ENCODE data around the gene ABCA12.

ABCA12 gene

DNA sequence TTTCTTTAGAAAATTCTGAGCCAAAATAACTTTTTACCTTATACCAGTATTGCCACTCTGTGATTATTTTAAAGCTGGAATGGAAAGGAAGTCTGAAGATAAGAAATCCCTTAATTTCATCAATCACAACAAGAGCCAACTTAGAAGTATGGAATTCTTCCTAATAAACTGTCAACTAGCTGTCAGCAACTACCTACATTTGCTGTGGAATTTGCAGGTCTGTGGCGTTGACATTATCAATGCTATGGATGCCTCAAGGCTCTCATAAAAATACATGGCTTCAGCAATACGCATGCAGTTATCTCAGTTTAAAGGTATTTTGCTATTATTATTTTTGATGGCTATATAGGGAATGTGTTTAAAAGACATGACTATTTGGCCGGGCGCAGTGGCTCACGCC lies 108.5 kb downstream of the ABCA12 start:
- DNase-seq = no peak

DNA sequence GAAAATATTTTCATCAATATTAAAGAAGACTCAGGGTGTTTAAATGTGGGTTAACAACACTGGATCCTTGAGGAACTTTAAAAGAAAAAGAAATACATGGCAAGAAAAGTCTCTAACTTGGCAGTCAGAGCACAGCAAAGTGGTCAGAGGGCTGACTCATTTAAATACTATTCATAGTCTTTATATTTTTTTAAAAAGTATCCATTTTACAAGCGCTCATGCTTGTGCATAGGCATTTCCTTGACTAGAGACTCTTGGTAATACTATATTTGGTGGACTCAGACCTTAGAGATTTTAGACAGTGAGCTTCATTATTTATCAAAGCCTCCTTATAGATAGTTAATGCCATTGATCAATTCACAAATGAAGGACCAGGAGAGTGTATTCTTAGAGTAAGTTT lies 110.2 kb downstream of the ABCA12 start:
- no peak for DNase-seq

- no peak for DNase-seq
Measured at GRCh38 chr2:215027779-215028178, 110.6 kb downstream of the ABCA12 start.

DNA sequence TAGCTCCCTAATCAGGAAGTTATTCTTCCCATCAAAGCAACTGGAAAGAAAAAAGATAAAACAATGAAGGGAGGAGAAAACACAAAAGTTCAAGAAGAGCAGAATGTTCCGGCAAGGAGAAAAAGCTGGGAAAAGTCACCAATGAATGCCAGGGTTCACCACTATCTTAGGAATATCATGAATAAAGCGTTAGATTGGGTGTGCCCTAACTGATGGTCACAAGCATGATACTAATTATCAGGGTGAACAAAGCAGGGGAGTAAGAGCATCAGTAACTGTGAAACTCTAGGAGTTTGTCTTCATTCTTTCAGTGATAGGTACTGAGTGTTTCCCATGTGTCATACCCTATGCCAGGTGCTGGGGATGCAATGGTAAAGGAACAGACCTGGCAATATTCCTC lies 115.5 kb downstream of the ABCA12 start:
- no peak for DNase-seq

GRCh38 chr2:215022418-215022817 lies 116.0 kb downstream of the ABCA12 start:
- DNase-seq = no peak

GRCh38 chr2:215020283-215020682 lies 118.1 kb downstream of the ABCA12 start:
- DNase-seq = no peak

- DNase-seq = no peak
Measured at GRCh38 chr2:215019521-215020145, 118.8 kb downstream of the ABCA12 start.

- no peak for DNase-seq
Measured at GRCh38 chr2:215019085-215019484, 119.3 kb downstream of the ABCA12 start.

DNA sequence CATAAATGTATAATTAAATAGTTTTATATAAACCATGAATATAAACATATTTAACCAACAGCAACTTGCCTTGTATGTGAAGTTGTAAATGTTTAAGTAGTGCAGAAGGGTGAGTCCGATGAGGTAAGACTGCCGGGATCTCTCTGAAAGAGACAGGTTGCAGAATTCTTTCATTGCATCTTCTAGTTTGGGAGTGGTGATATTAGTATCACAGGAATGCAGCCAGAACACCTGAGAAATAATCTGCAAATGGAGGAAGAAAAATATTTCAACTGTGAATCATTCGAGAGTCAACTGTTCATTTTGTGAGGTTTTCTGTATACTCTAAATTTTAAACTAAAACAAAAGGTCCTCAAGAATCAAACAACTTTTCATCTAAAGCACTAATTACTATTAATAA lies 123.0 kb downstream of the ABCA12 start:
- DNase-seq = no peak

- no peak for DNase-seq
Measured at GRCh38 chr2:215010390-215010789, 128.0 kb downstream of the ABCA12 start.

DNA sequence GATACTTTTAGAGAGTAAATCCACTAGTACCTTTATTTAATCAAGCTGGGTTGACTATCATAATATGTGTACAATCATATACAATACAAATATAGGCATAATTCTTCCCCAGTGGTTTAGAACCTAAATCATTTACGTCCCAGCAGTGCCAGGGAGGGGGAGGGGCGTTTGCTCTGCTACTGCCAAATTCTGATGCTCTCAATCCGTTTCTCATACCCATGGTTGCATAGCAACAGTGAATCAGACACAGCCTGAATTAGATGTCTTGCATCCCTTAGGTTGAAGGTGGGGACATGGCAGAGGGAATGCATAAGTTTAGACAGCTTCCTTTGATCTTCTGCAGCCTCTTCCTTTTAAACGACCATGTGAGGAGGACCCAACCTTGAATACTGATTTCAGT lies 135.4 kb downstream of the ABCA12 start:
- DNase-seq = no peak

DNA sequence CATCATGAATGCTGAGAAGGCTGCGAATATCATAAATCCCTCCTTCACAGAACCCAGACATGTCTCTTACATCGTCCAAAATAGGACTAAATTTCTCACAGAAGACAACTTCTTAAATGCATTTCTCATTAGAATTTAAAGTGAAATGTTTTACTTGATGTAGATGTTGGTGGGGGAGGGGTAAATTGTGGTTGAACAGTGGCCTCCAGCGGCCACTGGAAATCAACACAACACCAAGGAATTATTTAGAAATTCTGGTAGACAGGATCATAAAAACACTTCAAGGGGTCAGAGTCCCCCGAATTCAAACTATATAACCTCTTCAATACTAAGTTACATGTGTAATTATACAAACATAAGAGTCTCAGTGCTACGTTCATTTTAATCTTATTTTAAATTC lies 135.9 kb downstream of the ABCA12 start:
- DNase-seq = no peak

DNA sequence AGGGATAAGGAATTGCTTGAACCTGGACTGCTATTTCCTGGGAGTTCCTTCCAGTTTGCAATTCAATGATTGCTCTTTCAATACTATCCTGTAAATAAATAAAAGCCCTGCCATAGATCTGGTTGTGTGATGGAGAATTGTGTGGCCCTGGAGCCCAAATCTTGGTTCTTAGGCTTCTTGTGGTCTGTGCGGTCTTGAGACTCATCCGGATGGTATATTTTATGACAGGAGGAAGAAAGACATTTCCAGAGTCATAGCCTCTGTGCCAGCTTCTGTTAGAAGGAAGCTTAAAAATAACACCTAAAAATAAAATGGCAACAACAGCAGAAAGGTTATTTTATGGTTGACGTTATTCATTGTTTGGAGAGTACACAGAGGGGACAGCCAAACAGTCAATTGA lies 137.7 kb downstream of the ABCA12 start:
- no peak for DNase-seq

- DNase-seq = no peak
Measured at GRCh38 chr2:214995926-214996670, 142.3 kb downstream of the ABCA12 start.

DNA sequence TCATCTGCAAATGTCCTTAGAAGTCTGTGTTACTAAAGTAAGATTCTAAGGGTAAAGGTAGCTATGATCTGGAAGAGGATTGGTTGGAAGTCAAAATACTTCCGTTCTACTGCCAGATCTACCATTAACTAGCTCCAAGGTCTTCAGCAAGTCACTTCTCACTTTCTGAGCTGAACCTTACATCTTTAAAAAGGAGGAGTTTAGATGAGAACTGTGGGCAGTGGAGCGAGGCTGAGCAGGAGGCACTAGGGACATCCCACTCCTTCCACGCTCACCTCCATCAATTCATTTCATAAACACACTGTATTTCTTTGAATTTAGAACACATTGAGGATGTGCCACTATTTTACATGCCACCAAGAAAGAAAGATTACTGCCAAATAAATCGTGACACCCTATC lies 143.0 kb downstream of the ABCA12 start:
- DNase-seq = no peak

GRCh38 chr2:214992911-214993310 lies 145.5 kb downstream of the ABCA12 start:
- no peak for DNase-seq

DNA sequence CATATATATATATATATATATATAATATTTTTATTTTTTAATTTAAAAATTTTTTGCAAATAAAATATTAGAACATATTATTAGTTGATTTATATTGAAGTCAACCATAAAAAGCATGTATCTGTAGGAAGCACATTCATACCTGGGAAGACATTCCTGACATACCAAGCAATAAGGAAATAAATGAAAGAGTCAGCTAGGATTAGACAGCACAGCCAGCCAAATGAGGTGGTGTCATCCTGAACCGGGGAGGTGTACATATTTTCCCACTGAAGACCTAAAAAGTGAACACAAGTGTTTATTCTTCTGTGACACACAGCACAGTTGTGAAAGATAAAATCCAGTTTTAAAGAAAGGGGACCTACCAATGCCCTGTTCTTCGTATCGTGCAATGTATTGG lies 149.2 kb downstream of the ABCA12 start:
- DNase-seq = no peak

DNA sequence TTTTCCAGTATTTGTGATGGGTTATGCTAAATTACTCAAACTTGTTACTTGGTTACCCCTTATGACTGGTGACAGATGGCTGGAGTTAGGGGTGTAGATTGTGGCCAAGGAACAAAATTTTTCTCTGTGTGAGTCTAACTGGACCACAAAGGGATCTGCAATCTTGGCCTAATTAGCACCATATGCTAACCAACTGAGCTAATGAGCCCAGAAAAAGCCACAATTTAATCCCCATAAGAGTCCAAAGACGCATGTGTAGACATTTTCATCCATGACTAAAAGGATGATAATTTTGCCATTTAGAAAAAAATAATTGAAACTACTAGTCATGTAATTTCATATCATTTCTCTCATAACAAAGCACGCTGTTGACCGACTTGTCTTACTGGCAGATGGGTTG lies 151.2 kb downstream of the ABCA12 start:
- DNase-seq = no peak

DNA sequence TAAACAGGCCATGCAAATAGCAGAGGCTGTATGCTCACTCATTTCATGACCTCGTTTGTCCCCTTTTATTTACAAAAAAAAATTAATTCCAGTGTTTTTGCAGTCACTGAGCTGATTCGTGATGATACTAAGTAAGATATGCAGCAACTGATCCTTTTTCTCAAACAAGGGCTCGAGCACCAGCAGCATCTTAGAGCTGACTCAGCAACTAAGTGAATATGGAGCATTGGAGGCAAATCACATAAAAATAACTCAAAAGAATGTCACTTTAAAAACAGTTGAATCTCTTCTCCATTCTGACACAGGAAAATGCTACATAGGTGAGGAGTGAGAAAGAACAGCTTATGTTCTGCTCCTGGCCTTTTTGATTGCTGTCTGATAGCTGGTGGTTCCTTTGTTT lies 152.8 kb downstream of the ABCA12 start:
- no peak for DNase-seq

GRCh38 chr2:214966420-214966819 lies 172.0 kb downstream of the ABCA12 start:
- DNase-seq = no peak

- no peak for DNase-seq
Measured at GRCh38 chr2:214960677-214961076, 177.7 kb downstream of the ABCA12 start.

DNA sequence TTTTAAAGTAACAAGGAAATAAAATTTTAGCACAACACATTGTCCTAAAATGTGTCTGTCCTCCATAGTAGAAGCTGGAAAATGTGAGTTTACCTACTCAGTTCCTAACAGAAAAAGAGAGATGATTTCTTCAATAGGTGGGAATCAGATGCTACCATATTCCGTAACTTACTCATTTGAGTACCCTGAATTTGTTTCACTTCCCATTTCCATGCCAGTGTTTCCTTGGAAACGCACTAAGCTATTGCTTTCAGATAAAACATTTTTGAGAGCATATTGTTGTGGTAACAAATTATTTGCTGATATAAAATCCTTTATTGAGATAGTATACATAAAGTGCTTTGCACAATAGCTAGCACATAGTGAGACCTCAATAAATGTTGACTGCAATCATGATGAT lies 191.5 kb downstream of the ABCA12 start:
- no peak for DNase-seq

DNA sequence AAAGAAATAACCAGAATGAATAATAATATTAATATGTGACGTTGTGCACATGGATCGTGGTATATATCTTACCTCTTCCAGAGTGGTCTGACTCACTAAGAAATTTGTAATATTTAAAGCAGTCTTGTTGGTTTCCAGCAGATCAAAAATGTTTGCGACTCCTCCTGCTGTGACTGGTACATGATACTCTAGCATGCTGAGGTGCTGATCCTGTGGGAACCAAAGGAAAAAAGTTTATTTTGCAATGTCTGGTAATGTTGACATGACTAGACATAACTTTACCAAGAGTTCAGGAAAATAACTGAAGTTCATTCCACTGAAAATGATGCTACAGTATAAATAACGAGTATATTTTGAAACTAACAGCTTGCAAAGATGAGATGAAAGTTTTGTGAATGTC lies 204.4 kb downstream of the ABCA12 start:
- DNase-seq = no peak

DNA sequence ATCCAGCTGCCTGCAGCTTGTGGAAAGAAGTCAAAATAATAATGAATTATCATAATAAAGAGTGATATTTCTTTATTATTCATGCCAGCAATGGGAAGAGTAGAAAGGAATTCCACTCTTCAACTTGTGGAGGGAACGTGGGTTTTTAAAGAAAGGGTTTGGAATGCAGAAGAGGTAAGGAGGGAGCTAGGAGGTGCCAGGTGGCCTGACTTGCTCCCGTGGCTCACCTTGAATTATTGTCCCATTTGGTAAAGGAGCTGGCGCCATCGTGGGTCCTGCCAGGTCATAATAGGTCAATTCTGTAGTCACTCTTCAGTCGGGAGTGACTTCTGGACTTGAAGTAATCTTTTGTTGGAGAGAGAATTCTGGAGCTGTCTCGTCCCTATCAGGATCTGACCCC lies 233.8 kb downstream of the ABCA12 start:
- no peak for DNase-seq

- no peak for DNase-seq
Measured at GRCh38 chr2:214904176-214904575, 234.2 kb downstream of the ABCA12 start.
